HEK293 (cell line): ENCODE data around the gene PCDHGC4.

Experiments
- CTCF ChIA-PET: fragments of 350-600 bp; formaldehyde crosslinking; extraction: SDS; loops from one replicate; lab custom pipeline; 2021; ENCODE audit warnings: antibody characterized with exemption; lab: Yijun Ruan, JAX
- POLR2A ChIA-PET: fragments of 300-600 bp; formaldehyde crosslinking; extraction: SDS; loops from one replicate; lab custom pipeline; 2020; ENCODE audit warnings: antibody characterized with exemption, inconsistent platforms; lab: Yijun Ruan, JAX
- H3K27ac ChIP-seq: fragments of 200-500 bp; sonication (Bioruptor generic); 2 replicates; pipeline ENCODE4 v1.5.1; 2014; ENCODE audit warnings: low read depth, low read length, control low read depth, inconsistent platforms; ENCODE audit errors: extremely low read depth
- H3K36me3 ChIP-seq, 2 experiments: fragments of 200-500 bp in 1 of 2; sonication (Bioruptor generic) in 1 of 2; 1 replicate in 1 of 2; 2 replicates in 1 of 2; pipeline ENCODE4 v1.5.1; 2014 to 2017; ENCODE audit warnings: inconsistent platforms in 2 of 2, low read length in 2 of 2; ENCODE audit not compliant: control insufficient read depth in 2 of 2, insufficient read depth in 1 of 2
- H3K4me1 ChIP-seq: fragments of 200-500 bp; sonication (Bioruptor generic); 2 replicates; pipeline ENCODE4 v1.5.1; 2014; ENCODE audit warnings: mild to moderate bottlenecking, low read length, inconsistent platforms; ENCODE audit not compliant: control insufficient read depth, insufficient read depth
- H3K4me3 ChIP-seq: 2 replicates; pipeline ENCODE4 v1.5.1; 2011; ENCODE audit warnings: low read depth, mild to moderate bottlenecking, control low read depth, low read length, moderate library complexity
- H3K9me3 ChIP-seq: fragments of 200-500 bp; sonication (Bioruptor generic); 2 replicates; pipeline ENCODE4 v1.5.1; 2014; ENCODE audit warnings: low read depth, low read length, inconsistent platforms; ENCODE audit not compliant: control insufficient read depth, insufficient read depth
- GLI2 ChIP-seq: fragments of 450-650 bp; formaldehyde crosslinking; IDR thresholded peaks from 2 replicates; pipeline ENCODE4; 2017; ENCODE audit warnings: missing biosample characterization, missing genetic modification characterization, low read depth, borderline replicate concordance
- GLI4 ChIP-seq: fragments of 450-650 bp; formaldehyde crosslinking; IDR thresholded peaks from 2 replicates; pipeline ENCODE4 v1.5.1; 2016; ENCODE audit warnings: missing biosample characterization, missing genetic modification characterization
- MEIS1 ChIP-seq: sonication (generic); formaldehyde crosslinking; IDR thresholded peaks from 2 replicates; pipeline ENCODE4 v1.8.1; 2022; ENCODE audit warnings: missing genetic modification reagents, mild to moderate bottlenecking, borderline replicate concordance
- SCRT2 ChIP-seq: fragments of 450-650 bp; formaldehyde crosslinking; IDR thresholded peaks from 2 replicates; pipeline ENCODE4 v1.5.1; 2016; ENCODE audit warnings: missing biosample characterization, missing genetic modification characterization
- SP3 ChIP-seq: fragments of 450-650 bp; formaldehyde crosslinking; IDR thresholded peaks from 2 replicates; pipeline ENCODE4 v1.5.1; 2016; ENCODE audit warnings: missing biosample characterization, missing genetic modification characterization
- WT1 ChIP-seq: fragments of 450-650 bp; formaldehyde crosslinking; IDR thresholded peaks from 2 replicates; pipeline ENCODE4 v1.5.1; 2016; ENCODE audit warnings: missing biosample characterization, missing genetic modification characterization
- ZNF138 ChIP-seq: fragments of 450-650 bp; formaldehyde crosslinking; IDR thresholded peaks from 2 replicates; pipeline ENCODE4 v1.5.1; 2016; ENCODE audit warnings: missing biosample characterization, missing genetic modification characterization, borderline replicate concordance
- ZNF140 ChIP-seq: fragments of 450-650 bp; formaldehyde crosslinking; IDR thresholded peaks from 2 replicates; pipeline ENCODE4 v1.5.1; 2016; ENCODE audit warnings: missing biosample characterization, missing genetic modification characterization
- ZNF248 ChIP-seq: fragments of 450-650 bp; formaldehyde crosslinking; IDR thresholded peaks from 2 replicates; pipeline ENCODE4 v1.5.1; 2017; ENCODE audit warnings: missing biosample characterization, missing genetic modification characterization
- ZNF311 ChIP-seq: fragments of 450-650 bp; formaldehyde crosslinking; IDR thresholded peaks from 2 replicates; pipeline ENCODE4 v1.5.1; 2017; ENCODE audit warnings: missing biosample characterization, missing genetic modification characterization, borderline replicate concordance
- ZNF394 ChIP-seq: fragments of 450-650 bp; formaldehyde crosslinking; IDR thresholded peaks from 2 replicates; pipeline ENCODE4 v1.5.1; 2016; ENCODE audit warnings: missing biosample characterization, missing genetic modification characterization, mild to moderate bottlenecking, moderate library complexity, borderline replicate concordance
- ZNF529 ChIP-seq: fragments of 450-650 bp; formaldehyde crosslinking; IDR thresholded peaks from 2 replicates; pipeline ENCODE4 v1.5.1; 2017; ENCODE audit warnings: missing genetic modification characterization, missing biosample characterization; ENCODE audit not compliant: insufficient replicate concordance
- ZNF549 ChIP-seq: fragments of 450-650 bp; IDR thresholded peaks from 2 replicates; pipeline ENCODE4 v1.5.1; 2018; ENCODE audit warnings: missing biosample characterization, missing genetic modification characterization, mild to moderate bottlenecking, inconsistent platforms, moderate library complexity
- ZNF555 ChIP-seq: fragments of 450-650 bp; formaldehyde crosslinking; conservative IDR thresholded peaks from 2 replicates; pipeline ENCODE4 v1.5.1; 2017; ENCODE audit warnings: missing biosample characterization, mild to moderate bottlenecking, missing genetic modification characterization, inconsistent platforms
- ZNF560 ChIP-seq: fragments of 450-650 bp; formaldehyde crosslinking; IDR thresholded peaks from 2 replicates; pipeline ENCODE4 v1.5.1; 2017; ENCODE audit warnings: missing biosample characterization, missing genetic modification characterization, borderline replicate concordance
- ZNF596 ChIP-seq: fragments of 450-650 bp; IDR thresholded peaks from 2 replicates; pipeline ENCODE4 v1.5.0; 2018; ENCODE audit warnings: missing biosample characterization, mild to moderate bottlenecking, missing genetic modification characterization, moderate library complexity
- ZNF621 ChIP-seq: fragments of 450-650 bp; formaldehyde crosslinking; IDR thresholded peaks from 2 replicates; pipeline ENCODE4 v1.5.1; 2017; ENCODE audit warnings: missing biosample characterization, missing genetic modification characterization
- ZNF629 ChIP-seq: fragments of 450-650 bp; formaldehyde crosslinking; IDR thresholded peaks from 2 replicates; pipeline ENCODE4 v1.5.1; 2017; ENCODE audit warnings: missing biosample characterization, missing genetic modification characterization
- ZNF677 ChIP-seq: fragments of 450-650 bp; IDR thresholded peaks from 2 replicates; pipeline ENCODE4 v1.5.0; 2018; ENCODE audit warnings: missing biosample characterization, mild to moderate bottlenecking, missing genetic modification characterization, moderate library complexity
- ZNF830 ChIP-seq: fragments of 450-650 bp; IDR thresholded peaks from 2 replicates; pipeline ENCODE4 v1.5.0; 2018; ENCODE audit warnings: missing biosample characterization, missing genetic modification characterization, low read depth, mild to moderate bottlenecking, moderate library complexity
- TF ChIP-seq, protein P1 (sequence below): fragments of 450-650 bp; IDR thresholded peaks from 2 replicates; pipeline ENCODE4 v1.5.1; 2018; ENCODE audit warnings: missing biosample characterization, missing genetic modification characterization
- TF ChIP-seq, protein P2 (sequence below): fragments of 450-650 bp; formaldehyde crosslinking; IDR thresholded peaks from 2 replicates; pipeline ENCODE4 v1.5.1; 2016; ENCODE audit warnings: missing biosample characterization, missing genetic modification characterization
- TF ChIP-seq, protein P3 (sequence below): fragments of 450-650 bp; formaldehyde crosslinking; IDR thresholded peaks from 2 replicates; pipeline ENCODE4 v1.5.1; 2016; ENCODE audit warnings: missing biosample characterization, missing genetic modification characterization
- TF ChIP-seq, protein P4 (sequence below): fragments of 450-650 bp; formaldehyde crosslinking; IDR thresholded peaks from 2 replicates; pipeline ENCODE4 v1.5.1; 2016; ENCODE audit warnings: missing biosample characterization, missing genetic modification characterization
- TF ChIP-seq, protein P5 (sequence below): fragments of 450-650 bp; formaldehyde crosslinking; IDR thresholded peaks from 2 replicates; pipeline ENCODE4 v1.5.1; 2016; ENCODE audit warnings: missing biosample characterization, missing genetic modification characterization

The PCDHGC4 gene

DNA sequence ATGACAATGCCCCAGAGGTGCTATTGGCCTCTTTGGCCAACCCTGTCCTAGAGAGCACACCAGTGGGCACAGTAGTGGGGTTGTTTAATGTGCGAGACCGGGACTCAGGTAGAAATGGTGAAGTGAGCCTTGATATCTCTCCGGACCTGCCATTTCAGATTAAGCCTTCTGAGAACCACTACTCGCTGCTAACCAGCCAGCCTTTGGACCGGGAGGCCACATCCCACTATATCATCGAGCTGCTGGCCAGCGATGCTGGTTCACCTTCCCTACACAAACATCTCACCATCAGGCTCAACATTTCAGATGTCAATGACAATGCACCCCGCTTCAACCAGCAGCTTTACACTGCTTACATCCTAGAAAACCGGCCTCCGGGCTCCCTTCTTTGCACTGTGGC is 5.4 kb downstream of the PCDHGC4 start (continued):
- TF ChIP-seq, protein P1, sequence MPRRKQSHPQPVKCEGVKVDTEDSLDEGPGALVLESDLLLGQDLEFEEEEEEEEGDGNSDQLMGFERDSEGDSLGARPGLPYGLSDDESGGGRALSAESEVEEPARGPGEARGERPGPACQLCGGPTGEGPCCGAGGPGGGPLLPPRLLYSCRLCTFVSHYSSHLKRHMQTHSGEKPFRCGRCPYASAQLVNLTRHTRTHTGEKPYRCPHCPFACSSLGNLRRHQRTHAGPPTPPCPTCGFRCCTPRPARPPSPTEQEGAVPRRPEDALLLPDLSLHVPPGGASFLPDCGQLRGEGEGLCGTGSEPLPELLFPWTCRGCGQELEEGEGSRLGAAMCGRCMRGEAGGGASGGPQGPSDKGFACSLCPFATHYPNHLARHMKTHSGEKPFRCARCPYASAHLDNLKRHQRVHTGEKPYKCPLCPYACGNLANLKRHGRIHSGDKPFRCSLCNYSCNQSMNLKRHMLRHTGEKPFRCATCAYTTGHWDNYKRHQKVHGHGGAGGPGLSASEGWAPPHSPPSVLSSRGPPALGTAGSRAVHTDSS (tag by site-specific recombination) = no peak
- TF ChIP-seq, protein P2, sequence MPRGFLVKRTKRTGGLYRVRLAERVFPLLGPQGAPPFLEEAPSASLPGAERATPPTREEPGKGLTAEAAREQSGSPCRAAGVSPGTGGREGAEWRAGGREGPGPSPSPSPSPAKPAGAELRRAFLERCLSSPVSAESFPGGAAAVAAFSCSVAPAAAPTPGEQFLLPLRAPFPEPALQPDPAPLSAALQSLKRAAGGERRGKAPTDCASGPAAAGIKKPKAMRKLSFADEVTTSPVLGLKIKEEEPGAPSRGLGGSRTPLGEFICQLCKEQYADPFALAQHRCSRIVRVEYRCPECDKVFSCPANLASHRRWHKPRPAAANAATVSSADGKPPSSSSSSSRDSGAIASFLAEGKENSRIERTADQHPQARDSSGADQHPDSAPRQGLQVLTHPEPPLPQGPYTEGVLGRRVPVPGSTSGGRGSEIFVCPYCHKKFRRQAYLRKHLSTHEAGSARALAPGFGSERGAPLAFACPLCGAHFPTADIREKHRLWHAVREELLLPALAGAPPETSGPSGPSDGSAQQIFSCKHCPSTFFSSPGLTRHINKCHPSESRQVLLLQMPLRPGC = no peak
- TF ChIP-seq ZNF621 (tag by site-specific recombination) (no peak), ZNF138 (tag by site-specific recombination) (no peak), GLI2 (tag by site-specific recombination) (no peak)

DNA sequence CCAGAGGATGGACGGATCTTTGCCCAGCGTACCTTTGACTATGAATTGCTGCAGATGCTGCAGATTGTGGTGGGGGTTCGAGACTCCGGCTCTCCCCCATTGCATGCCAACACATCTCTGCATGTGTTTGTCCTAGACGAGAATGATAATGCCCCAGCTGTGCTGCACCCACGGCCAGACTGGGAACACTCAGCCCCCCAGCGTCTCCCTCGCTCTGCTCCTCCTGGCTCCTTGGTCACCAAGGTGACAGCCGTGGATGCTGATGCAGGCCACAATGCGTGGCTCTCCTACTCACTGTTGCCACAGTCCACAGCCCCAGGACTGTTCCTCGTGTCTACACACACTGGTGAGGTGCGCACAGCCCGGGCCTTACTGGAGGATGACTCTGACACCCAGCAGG is 5.9 kb downstream of the PCDHGC4 start:
- H3K4me3 ChIP-seq = no peak overlapping the region
- ChIA-PET CTCF (no interaction called here), POLR2A (no interaction called here)
- TF ChIP-seq ZNF529 (tag by site-specific recombination) (no peak), ZNF677 (tag by site-specific recombination) (no peak), SP3 (tag by site-specific recombination) (no peak), ZNF248 (no peak), ZNF549 (tag by site-specific recombination) (no peak), GLI4 (tag by site-specific recombination) (no peak), ZNF830 (tag by site-specific recombination) (no peak), WT1 (tag by site-specific recombination) (no peak), ZNF596 (no peak), ZNF555 (tag by site-specific recombination) (no peak), ZNF629 (tag by site-specific recombination) (no peak), ZNF560 (no peak), ZNF311 (tag by site-specific recombination) (no peak), ZNF140 (tag by site-specific recombination) (no peak), SCRT2 (tag by site-specific recombination) (no peak), ZNF394 (tag by site-specific recombination) (no peak), MEIS1 (no peak)
- TF ChIP-seq, protein P3, sequence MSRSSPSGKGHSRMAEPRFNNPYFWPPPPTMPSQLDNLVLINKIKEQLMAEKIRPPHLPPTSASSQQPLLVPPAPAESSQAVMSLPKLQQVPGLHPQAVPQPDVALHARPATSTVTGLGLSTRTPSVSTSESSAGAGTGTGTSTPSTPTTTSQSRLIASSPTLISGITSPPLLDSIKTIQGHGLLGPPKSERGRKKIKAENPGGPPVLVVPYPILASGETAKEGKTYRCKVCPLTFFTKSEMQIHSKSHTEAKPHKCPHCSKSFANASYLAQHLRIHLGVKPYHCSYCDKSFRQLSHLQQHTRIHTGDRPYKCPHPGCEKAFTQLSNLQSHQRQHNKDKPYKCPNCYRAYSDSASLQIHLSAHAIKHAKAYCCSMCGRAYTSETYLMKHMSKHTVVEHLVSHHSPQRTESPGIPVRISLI (tag by site-specific recombination) = no peak
- TF ChIP-seq, protein P4, sequence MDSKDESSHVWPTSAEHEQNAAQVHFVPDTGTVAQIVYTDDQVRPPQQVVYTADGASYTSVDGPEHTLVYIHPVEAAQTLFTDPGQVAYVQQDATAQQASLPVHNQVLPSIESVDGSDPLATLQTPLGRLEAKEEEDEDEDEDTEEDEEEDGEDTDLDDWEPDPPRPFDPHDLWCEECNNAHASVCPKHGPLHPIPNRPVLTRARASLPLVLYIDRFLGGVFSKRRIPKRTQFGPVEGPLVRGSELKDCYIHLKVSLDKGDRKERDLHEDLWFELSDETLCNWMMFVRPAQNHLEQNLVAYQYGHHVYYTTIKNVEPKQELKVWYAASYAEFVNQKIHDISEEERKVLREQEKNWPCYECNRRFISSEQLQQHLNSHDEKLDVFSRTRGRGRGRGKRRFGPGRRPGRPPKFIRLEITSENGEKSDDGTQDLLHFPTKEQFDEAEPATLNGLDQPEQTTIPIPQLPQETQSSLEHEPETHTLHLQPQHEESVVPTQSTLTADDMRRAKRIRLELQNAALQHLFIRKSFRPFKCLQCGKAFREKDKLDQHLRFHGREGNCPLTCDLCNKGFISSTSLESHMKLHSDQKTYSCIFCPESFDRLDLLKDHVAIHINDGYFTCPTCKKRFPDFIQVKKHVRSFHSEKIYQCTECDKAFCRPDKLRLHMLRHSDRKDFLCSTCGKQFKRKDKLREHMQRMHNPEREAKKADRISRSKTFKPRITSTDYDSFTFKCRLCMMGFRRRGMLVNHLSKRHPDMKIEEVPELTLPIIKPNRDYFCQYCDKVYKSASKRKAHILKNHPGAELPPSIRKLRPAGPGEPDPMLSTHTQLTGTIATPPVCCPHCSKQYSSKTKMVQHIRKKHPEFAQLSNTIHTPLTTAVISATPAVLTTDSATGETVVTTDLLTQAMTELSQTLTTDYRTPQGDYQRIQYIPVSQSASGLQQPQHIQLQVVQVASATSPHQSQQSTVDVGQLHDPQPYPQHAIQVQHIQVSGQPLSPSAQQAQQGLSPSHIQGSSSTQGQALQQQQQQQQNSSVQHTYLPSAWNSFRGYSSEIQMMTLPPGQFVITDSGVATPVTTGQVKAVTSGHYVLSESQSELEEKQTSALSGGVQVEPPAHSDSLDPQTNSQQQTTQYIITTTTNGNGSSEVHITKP (tag by site-specific recombination) = no peak
- TF ChIP-seq, protein P5, sequence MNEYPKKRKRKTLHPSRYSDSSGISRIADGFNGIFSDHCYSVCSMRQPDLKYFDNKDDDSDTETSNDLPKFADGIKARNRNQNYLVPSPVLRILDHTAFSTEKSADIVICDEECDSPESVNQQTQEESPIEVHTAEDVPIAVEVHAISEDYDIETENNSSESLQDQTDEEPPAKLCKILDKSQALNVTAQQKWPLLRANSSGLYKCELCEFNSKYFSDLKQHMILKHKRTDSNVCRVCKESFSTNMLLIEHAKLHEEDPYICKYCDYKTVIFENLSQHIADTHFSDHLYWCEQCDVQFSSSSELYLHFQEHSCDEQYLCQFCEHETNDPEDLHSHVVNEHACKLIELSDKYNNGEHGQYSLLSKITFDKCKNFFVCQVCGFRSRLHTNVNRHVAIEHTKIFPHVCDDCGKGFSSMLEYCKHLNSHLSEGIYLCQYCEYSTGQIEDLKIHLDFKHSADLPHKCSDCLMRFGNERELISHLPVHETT = no peak
- H3K4me1 ChIP-seq = no peaks in the 10 kb centered on the region
- H3K36me3 ChIP-seq = no peaks in the 10 kb centered on the region
- no peak overlapping the region for H3K27ac ChIP-seq
- H3K9me3 ChIP-seq = no peaks in the 10 kb centered on the region
